IMR-90 (cell line): ENCODE data around the gene LPA. TPM values are rescaled to one million over a fixed set of nuclear protein-coding genes. Genes with fewer than 3 reads are reported as not detected.

Experiments used
- ATAC-seq: fragments of 200-7000 bp; cut with Tn5 transposase; 2 replicates; pipeline ENCODE4 v1.9.1; 2020; ENCODE audit warnings: low read depth, mild to moderate bottlenecking, moderate library complexity
- BruUV-seq: library from RNA; stranded (reverse); fragments of 400-500 nt; replicated peaks from 2 replicates; lab custom pipeline; 2021; lab: Mats Ljungman, UMichigan
- CTCF ChIA-PET: fragments of 300-600 bp; formaldehyde crosslinking; extraction: SDS; loops from one replicate; lab custom pipeline; 2021; ENCODE audit warnings: antibody characterized with exemption; lab: Yijun Ruan, JAX
- POLR2A ChIA-PET: fragments of 300-600 bp; sonication (Branson Sonifier 250); formaldehyde crosslinking; loops from one replicate; lab custom pipeline; 2022; ENCODE audit warnings: antibody characterized with exemption; ENCODE audit not compliant: unreplicated experiment; lab: Charles Lee
- DNase-seq: peaks from one replicate; pipeline ENCODE4 v3.0.0; 2013
- H2AFZ ChIP-seq: replicated peaks from 2 replicates; pipeline ENCODE3; 2013; ENCODE audit warnings: low read length, mild to moderate bottlenecking; ENCODE audit not compliant: poor library complexity
- H2AK5ac ChIP-seq: 2 replicates; pipeline ENCODE4 v1.6.1; 2013; ENCODE audit warnings: low read depth, low read length, inconsistent platforms
- H2AK9ac ChIP-seq: replicated peaks from 2 replicates; pipeline ENCODE3; 2013; ENCODE audit warnings: mild to moderate bottlenecking, low read depth, low read length, moderate library complexity; ENCODE audit not compliant: poor library complexity
- H2BK120ac ChIP-seq: 2 replicates; pipeline ENCODE4 v1.6.1; 2013; ENCODE audit warnings: low read depth, low read length, inconsistent platforms
- H2BK15ac ChIP-seq: 3 replicates; pipeline ENCODE4 v1.6.1; 2013; ENCODE audit warnings: low read depth, low read length, inconsistent platforms
- H2BK20ac ChIP-seq: 2 replicates; pipeline ENCODE4 v1.6.1; 2013; ENCODE audit warnings: low read depth, mild to moderate bottlenecking, inconsistent platforms, low read length, moderate library complexity
- H2BK5ac ChIP-seq: 2 replicates; pipeline ENCODE4 v1.6.1; 2013; ENCODE audit warnings: mild to moderate bottlenecking, low read depth, low read length, inconsistent platforms; ENCODE audit not compliant: poor library complexity, severe bottlenecking
- H3K14ac ChIP-seq: replicated peaks from 2 replicates; pipeline ENCODE4 v1.6.1; 2013; ENCODE audit warnings: low read depth, low read length, inconsistent platforms
- H3K18ac ChIP-seq: 2 replicates; pipeline ENCODE4 v1.6.1; 2013; ENCODE audit warnings: low read depth, low read length, control low read depth
- H3K23ac ChIP-seq: 2 replicates; pipeline ENCODE4 v1.6.1; 2013; ENCODE audit warnings: low read depth, low read length, inconsistent platforms
- H3K27ac ChIP-seq: 2 replicates; pipeline ENCODE4 v1.5.1; 2013; ENCODE audit warnings: mild to moderate bottlenecking, control low read depth, low read length; ENCODE audit not compliant: insufficient read depth
- H3K27me3 ChIP-seq: 2 replicates; pipeline ENCODE4 v1.6.1; 2013; ENCODE audit warnings: low read length; ENCODE audit not compliant: control insufficient read depth, insufficient read depth
- H3K36me3 ChIP-seq: 2 replicates; pipeline ENCODE4 v1.6.1; 2013; ENCODE audit warnings: low read length, mixed read lengths; ENCODE audit not compliant: control insufficient read depth, insufficient read depth
- H3K4ac ChIP-seq: 2 replicates; pipeline ENCODE4 v1.6.1; 2013; ENCODE audit warnings: low read depth, low read length, inconsistent platforms
- H3K4me1 ChIP-seq: 2 replicates; pipeline ENCODE4 v1.6.1; 2013; ENCODE audit warnings: low read length, mixed read lengths; ENCODE audit not compliant: control insufficient read depth, insufficient read depth
- H3K4me2 ChIP-seq: 2 replicates; pipeline ENCODE4 v1.6.1; 2013; ENCODE audit warnings: low read depth, mild to moderate bottlenecking, control low read depth, low read length, moderate library complexity
- H3K4me3 ChIP-seq: 2 replicates; pipeline ENCODE4 v1.5.1; 2013; ENCODE audit warnings: low read depth, mild to moderate bottlenecking, control low read depth, low read length, moderate library complexity; ENCODE audit not compliant: insufficient read depth
- H3K56ac ChIP-seq: 2 replicates; pipeline ENCODE4 v1.6.1; 2013; ENCODE audit warnings: low read length, inconsistent platforms; ENCODE audit not compliant: insufficient read depth; ENCODE audit errors: extremely low read depth
- H3K79me1 ChIP-seq, 2 experiments: 2 replicates each; pipeline ENCODE4 v1.6.1; 2013; ENCODE audit warnings: low read length in 2 of 2, inconsistent platforms in 1 of 2, low read depth in 1 of 2
- H3K9ac ChIP-seq: 2 replicates; pipeline ENCODE4 v1.6.1; 2013; ENCODE audit warnings: low read depth, low read length, control low read depth
- H3K9me1 ChIP-seq: 2 replicates; pipeline ENCODE4 v1.6.1; 2013; ENCODE audit warnings: low read length, inconsistent platforms; ENCODE audit not compliant: insufficient read depth
- H3K9me3 ChIP-seq: 2 replicates; pipeline ENCODE4 v1.6.1; 2013; ENCODE audit warnings: low read length; ENCODE audit not compliant: control insufficient read depth, insufficient read depth
- H4K20me1 ChIP-seq: 2 replicates; pipeline ENCODE4 v1.6.1; 2013; ENCODE audit warnings: low read length, inconsistent platforms; ENCODE audit not compliant: insufficient read depth
- H4K5ac ChIP-seq: 2 replicates; pipeline ENCODE4 v1.6.1; 2013; ENCODE audit warnings: mild to moderate bottlenecking, low read depth, low read length, control low read depth
- H4K8ac ChIP-seq, 2 experiments: 2 replicates each; pipeline ENCODE4 v1.6.1; 2013; ENCODE audit warnings: low read depth in 2 of 2, low read length in 2 of 2, control low read depth in 1 of 2, inconsistent platforms in 1 of 2
- H4K91ac ChIP-seq: 2 replicates; pipeline ENCODE4 v1.6.1; 2013; ENCODE audit warnings: low read depth, low read length, inconsistent platforms; ENCODE audit not compliant: insufficient read depth
- CHD1 ChIP-seq: IDR thresholded peaks from 2 replicates; pipeline ENCODE4 v1.6.1; 2012; ENCODE audit warnings: low read depth, low read length, improper control_type of control experiment
- FOS ChIP-seq: fragments of 150-350 bp; IDR thresholded peaks from 2 replicates; pipeline ENCODE4 v1.6.1; 2016; ENCODE audit warnings: low read depth, low read length
- MAFK ChIP-seq: IDR thresholded peaks from 2 replicates; pipeline ENCODE4 v1.6.1; 2012; ENCODE audit warnings: low read depth, low read length, improper control_type of control experiment
- MAZ ChIP-seq: IDR thresholded peaks from 2 replicates; pipeline ENCODE4 v1.6.1; 2012; ENCODE audit warnings: low read depth, mild to moderate bottlenecking, low read length, improper control_type of control experiment, moderate library complexity, borderline replicate concordance
- MXI1 ChIP-seq: IDR thresholded peaks from 2 replicates; pipeline ENCODE4 v1.6.1; 2012; ENCODE audit warnings: low read depth, mild to moderate bottlenecking, low read length, moderate library complexity, borderline replicate concordance
- NFE2L2 ChIP-seq: fragments of 150-350 bp; IDR thresholded peaks from 2 replicates; pipeline ENCODE4 v1.6.1; 2016; ENCODE audit warnings: low read depth, mild to moderate bottlenecking, low read length
- POLR2A ChIP-seq: IDR thresholded peaks from 2 replicates; pipeline ENCODE4 v1.6.1; 2012; ENCODE audit warnings: mild to moderate bottlenecking, low read depth, low read length
- RAD21 ChIP-seq: IDR thresholded peaks from 2 replicates; pipeline ENCODE4 v1.6.1; 2012; ENCODE audit warnings: low read length, improper control_type of control experiment
- RFX5 ChIP-seq: IDR thresholded peaks from 2 replicates; pipeline ENCODE4 v1.8.0; 2012; ENCODE audit warnings: low read depth, mild to moderate bottlenecking, low read length, moderate library complexity
- SMC3 ChIP-seq: fragments of 150-350 bp; IDR thresholded peaks from 2 replicates; pipeline ENCODE4 v1.6.1; 2016; ENCODE audit warnings: low read depth, mild to moderate bottlenecking, antibody characterized with exemption, low read length, moderate library complexity
- WGBS, 2 experiments: methylation state at CpG; one replicate each; pipeline versions ENCODE4 v1.1.5 to v1.1.7; 2013; ENCODE audit warnings: missing lambda C conversion rate in 2 of 2; ENCODE audit not compliant: insufficient read length in 1 of 2; ENCODE audit errors: extremely low coverage in 2 of 2; 5-methylcytosine and 5-hydroxymethylcytosine counted together
- dilution Hi-C: fragments of 300-500 bp; cut with HindIII; formaldehyde crosslinking; loops from one replicate; pipeline ENCODE4 v1.14.3; 2018; ENCODE audit warnings: low sequenced_read_pairs; ENCODE audit not compliant: unreplicated experiment
- in situ Hi-C: fragments of 300-500 bp; cut with MboI; formaldehyde crosslinking; loops from 3 replicates; pipeline ENCODE4 v1.14.3; 2019; ENCODE audit warnings: low sequenced_read_pairs, inconsistent platforms, mixed read lengths
- intact Hi-C: fragments of 100-400 bp; cut with micrococcal nuclease; formaldehyde crosslinking; loops from 2 replicates; pipeline ENCODE4 v1.10.0; 2022
- polyA plus RNA-seq, 3 experiments: library from polyadenylated mRNA; depleted of rRNA; stranded (reverse); fragments of >200 nt; gene quantifications; 2 replicates each; pipeline ENCODE4 v1.2.3, GENCODE V29; 2012; ENCODE audit warnings: low replicate concordance in 1 of 3
- total RNA-seq: library from RNA; depleted of rRNA; stranded (reverse); fragments of >200 nt; gene quantifications from 2 replicates; pipeline ENCODE4 v1.2.3, GENCODE V29; 2012
- TF ChIP-seq, protein P1 (sequence below): conservative IDR thresholded peaks from 2 replicates; pipeline ENCODE4 v1.5.1; 2012; ENCODE audit warnings: mild to moderate bottlenecking, low read depth, low read length, improper control_type of control experiment
- TF ChIP-seq, protein P2 (sequence below): fragments of 150-350 bp; IDR thresholded peaks from 2 replicates; pipeline ENCODE4 v1.6.1; 2017; ENCODE audit warnings: mild to moderate bottlenecking, antibody characterized with exemption, low read length, low read depth
- TF ChIP-seq, protein P3 (sequence below): fragments of 150-350 bp; IDR thresholded peaks from 2 replicates; pipeline ENCODE4 v1.6.1; 2016; ENCODE audit warnings: low read depth, mild to moderate bottlenecking, low read length, moderate library complexity, borderline replicate concordance

The LPA gene
- total and polyA plus RNA-seq, 2 of the 4 experiments (the other 2 are of a cell fraction) = not detected

DNA sequence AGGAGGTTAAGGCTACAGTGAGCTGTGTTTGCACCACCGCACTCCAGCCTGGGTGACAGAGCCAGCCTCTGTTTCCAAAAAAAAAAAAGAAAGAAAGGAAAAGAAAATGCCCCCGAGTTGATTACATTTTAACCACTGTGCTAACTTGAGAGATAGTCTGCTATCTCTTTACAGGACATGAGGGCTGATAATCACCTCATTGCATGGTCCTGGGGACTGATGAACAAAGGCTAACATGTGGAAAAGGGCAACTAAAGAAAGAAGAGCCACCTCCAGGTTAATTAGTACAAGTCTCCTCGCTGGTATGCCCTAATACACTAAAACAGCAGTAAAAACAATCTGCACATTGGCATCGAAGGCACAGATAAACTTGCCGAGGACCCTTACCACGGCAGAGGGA is 33.8 kb upstream of the LPA start:
- ATAC-seq (no peak), DNase-seq (no peak)
- peaks cover 10% of the 10 kb centered on the region for H3K9me3 ChIP-seq
- no TSS peak for BruUV-seq
- H3K56ac ChIP-seq = no peak overlapping the region
- no peak overlapping the region for H3K14ac ChIP-seq
- in situ Hi-C loops (no loop called here), intact Hi-C loops (no loop called here), dilution Hi-C loops (no loop called here)
- no peak overlapping the region for H3K23ac ChIP-seq
- no peak overlapping the region for H4K5ac ChIP-seq
- H3K4me3 ChIP-seq = no peak overlapping the region
- no peak overlapping the region for H3K27ac ChIP-seq
- no peak overlapping the region for H4K8ac ChIP-seq
- no peak overlapping the region for H2AK5ac ChIP-seq
- no peak overlapping the region for H3K4ac ChIP-seq
- no peak overlapping the region for H2BK20ac ChIP-seq
- WGBS, 2 experiments = 40% methylated on average over 1 of the region's 6 CpGs; no CpG with 5 or more reads in 1 of the 2 experiments
- no peak overlapping the region for H4K91ac ChIP-seq
- no peak overlapping the region for H2BK5ac ChIP-seq
- no peak overlapping the region for H3K9ac ChIP-seq
- H4K20me1 ChIP-seq = no peaks in the 10 kb centered on the region
- no peak overlapping the region for H2BK120ac ChIP-seq
- TF ChIP-seq, protein P1, sequence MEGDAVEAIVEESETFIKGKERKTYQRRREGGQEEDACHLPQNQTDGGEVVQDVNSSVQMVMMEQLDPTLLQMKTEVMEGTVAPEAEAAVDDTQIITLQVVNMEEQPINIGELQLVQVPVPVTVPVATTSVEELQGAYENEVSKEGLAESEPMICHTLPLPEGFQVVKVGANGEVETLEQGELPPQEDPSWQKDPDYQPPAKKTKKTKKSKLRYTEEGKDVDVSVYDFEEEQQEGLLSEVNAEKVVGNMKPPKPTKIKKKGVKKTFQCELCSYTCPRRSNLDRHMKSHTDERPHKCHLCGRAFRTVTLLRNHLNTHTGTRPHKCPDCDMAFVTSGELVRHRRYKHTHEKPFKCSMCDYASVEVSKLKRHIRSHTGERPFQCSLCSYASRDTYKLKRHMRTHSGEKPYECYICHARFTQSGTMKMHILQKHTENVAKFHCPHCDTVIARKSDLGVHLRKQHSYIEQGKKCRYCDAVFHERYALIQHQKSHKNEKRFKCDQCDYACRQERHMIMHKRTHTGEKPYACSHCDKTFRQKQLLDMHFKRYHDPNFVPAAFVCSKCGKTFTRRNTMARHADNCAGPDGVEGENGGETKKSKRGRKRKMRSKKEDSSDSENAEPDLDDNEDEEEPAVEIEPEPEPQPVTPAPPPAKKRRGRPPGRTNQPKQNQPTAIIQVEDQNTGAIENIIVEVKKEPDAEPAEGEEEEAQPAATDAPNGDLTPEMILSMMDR = no peak
- TF ChIP-seq MAZ (no peak), RAD21 (no peak), SMC3 (no peak), FOS (no peak), CHD1 (no peak), RFX5 (no peak), NFE2L2 (no peak), MXI1 (no peak), MAFK (no peak), POLR2A (no peak)
- TF ChIP-seq, protein P2, sequence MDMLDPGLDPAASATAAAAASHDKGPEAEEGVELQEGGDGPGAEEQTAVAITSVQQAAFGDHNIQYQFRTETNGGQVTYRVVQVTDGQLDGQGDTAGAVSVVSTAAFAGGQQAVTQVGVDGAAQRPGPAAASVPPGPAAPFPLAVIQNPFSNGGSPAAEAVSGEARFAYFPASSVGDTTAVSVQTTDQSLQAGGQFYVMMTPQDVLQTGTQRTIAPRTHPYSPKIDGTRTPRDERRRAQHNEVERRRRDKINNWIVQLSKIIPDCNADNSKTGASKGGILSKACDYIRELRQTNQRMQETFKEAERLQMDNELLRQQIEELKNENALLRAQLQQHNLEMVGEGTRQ = no peak
- TF ChIP-seq, protein P3, sequence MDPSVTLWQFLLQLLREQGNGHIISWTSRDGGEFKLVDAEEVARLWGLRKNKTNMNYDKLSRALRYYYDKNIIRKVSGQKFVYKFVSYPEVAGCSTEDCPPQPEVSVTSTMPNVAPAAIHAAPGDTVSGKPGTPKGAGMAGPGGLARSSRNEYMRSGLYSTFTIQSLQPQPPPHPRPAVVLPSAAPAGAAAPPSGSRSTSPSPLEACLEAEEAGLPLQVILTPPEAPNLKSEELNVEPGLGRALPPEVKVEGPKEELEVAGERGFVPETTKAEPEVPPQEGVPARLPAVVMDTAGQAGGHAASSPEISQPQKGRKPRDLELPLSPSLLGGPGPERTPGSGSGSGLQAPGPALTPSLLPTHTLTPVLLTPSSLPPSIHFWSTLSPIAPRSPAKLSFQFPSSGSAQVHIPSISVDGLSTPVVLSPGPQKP = no peak
- CTCF ChIA-PET = no interaction called here
- no peaks in the 10 kb centered on the region for H3K4me1 ChIP-seq
- no peak overlapping the region for H3K18ac ChIP-seq
- H2BK15ac ChIP-seq = no peak overlapping the region
- H3K9me1 ChIP-seq = no peaks in the 10 kb centered on the region
- no peak overlapping the region for H2AFZ ChIP-seq
- no peaks in the 10 kb centered on the region for H3K79me1 ChIP-seq
- H3K4me2 ChIP-seq = no peak overlapping the region
- no peak overlapping the region for H2AK9ac ChIP-seq
- no peaks in the 10 kb centered on the region for H3K27me3 ChIP-seq
- POLR2A ChIA-PET = no interaction called here
- H3K36me3 ChIP-seq = no peaks in the 10 kb centered on the region
